Cardiac muscle cell (in vitro differentiated cells and primary cell): ENCODE measurements around the gene SERPINI1. TPM values are rescaled to one million over a fixed set of nuclear protein-coding genes. Genes with fewer than 3 reads are reported as not detected.

Source experiments
- DNase-seq, 2 donors: peaks; one replicate each; pipeline versions ENCODE4 v3.0.0 to v3.0.0-alpha.2; 2010 to 2017; ENCODE audit warnings: low read depth in 1 of 2, low spot score in 1 of 2
- H3K27ac ChIP-seq: fragments of 200-600 bp; sonication (generic); 2 replicates; pipeline ENCODE4 v1.5.1; 2016
- H3K27me3 ChIP-seq: fragments of 200-600 bp; sonication (generic); 2 replicates; pipeline ENCODE4 v1.6.0; 2016; ENCODE audit warnings: control low read depth
- H3K36me3 ChIP-seq: fragments of 200-600 bp; sonication (generic); 2 replicates; pipeline ENCODE4 v1.5.1; 2016; ENCODE audit warnings: control low read depth
- H3K4me1 ChIP-seq: fragments of 200-600 bp; sonication (generic); 2 replicates; pipeline ENCODE4 v1.8.1; 2017; ENCODE audit warnings: low read depth, mild to moderate bottlenecking, mixed run types
- H3K4me3 ChIP-seq: fragments of 200-600 bp; sonication (generic); 2 replicates; pipeline ENCODE4 v1.5.1; 2016; ENCODE audit warnings: mild to moderate bottlenecking
- H3K9me3 ChIP-seq: fragments of 200-600 bp; sonication (generic); 2 replicates; pipeline ENCODE4 v1.5.1; 2017; ENCODE audit warnings: low read depth, mild to moderate bottlenecking, control low read depth
- polyA plus RNA-seq: library from polyadenylated mRNA; unstranded; fragments of >200 nt; fragmentation: Nextera tagmentation; extraction: Ambion mirVana; gene quantifications from 2 replicates; pipeline ENCODE4 v1.2.1, GENCODE V29; 2016
- total RNA-seq: library from RNA; depleted of rRNA; stranded (reverse); fragments of >200 nt; gene quantifications from 2 replicates; pipeline ENCODE4 v1.2.3, GENCODE V29; 2016
- TF ChIP-seq, protein P1 (sequence below): IDR thresholded peaks from 2 replicates; pipeline ENCODE4 v1.5.1; 2012; ENCODE audit warnings: low read depth, mild to moderate bottlenecking, low read length

SERPINI1 gene
- total and polyA plus RNA-seq, 2 experiments from 2014 or later, result 23.9 to 117 TPM

DNA sequence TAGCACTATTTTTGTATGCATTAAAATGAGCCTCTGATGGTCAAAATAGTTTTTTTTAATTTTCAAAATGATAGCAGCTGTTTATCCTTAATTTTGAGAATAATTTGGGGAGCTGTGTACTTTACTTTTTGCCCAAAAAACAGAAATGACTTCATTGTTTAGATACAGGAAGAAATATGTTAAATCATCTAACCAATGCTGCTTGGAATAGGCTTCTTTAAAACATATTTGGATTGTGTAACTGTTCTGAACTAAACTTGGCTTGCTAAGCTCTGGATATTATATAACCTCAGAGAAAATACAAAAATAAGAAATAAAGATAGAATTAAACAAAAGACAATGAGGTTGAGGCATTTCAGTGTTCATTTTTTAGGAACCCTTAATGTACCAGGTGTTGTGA is 119.3 kb downstream of the SERPINI1 start:
- Histone ChIP-seq H3K27me3 (no peaks in the 10 kb centered on the region), H3K9me3 (no peaks in the 10 kb centered on the region), H3K4me3 (no peak overlapping the region), H3K4me1 (no peaks in the 10 kb centered on the region), H3K27ac (no peak overlapping the region), H3K36me3 (no peaks in the 10 kb centered on the region)
- TF ChIP-seq, protein P1, sequence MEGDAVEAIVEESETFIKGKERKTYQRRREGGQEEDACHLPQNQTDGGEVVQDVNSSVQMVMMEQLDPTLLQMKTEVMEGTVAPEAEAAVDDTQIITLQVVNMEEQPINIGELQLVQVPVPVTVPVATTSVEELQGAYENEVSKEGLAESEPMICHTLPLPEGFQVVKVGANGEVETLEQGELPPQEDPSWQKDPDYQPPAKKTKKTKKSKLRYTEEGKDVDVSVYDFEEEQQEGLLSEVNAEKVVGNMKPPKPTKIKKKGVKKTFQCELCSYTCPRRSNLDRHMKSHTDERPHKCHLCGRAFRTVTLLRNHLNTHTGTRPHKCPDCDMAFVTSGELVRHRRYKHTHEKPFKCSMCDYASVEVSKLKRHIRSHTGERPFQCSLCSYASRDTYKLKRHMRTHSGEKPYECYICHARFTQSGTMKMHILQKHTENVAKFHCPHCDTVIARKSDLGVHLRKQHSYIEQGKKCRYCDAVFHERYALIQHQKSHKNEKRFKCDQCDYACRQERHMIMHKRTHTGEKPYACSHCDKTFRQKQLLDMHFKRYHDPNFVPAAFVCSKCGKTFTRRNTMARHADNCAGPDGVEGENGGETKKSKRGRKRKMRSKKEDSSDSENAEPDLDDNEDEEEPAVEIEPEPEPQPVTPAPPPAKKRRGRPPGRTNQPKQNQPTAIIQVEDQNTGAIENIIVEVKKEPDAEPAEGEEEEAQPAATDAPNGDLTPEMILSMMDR, result no peak
- DNase-seq, result no peak

GRCh38 chr3:167855306-167855705 is 119.8 kb downstream of the SERPINI1 start:
- Histone ChIP-seq H3K36me3 (no peaks in the 10 kb centered on the region), H3K27ac (no peak overlapping the region), H3K9me3 (no peaks in the 10 kb centered on the region), H3K4me1 (no peaks in the 10 kb centered on the region), H3K4me3 (no peak overlapping the region), H3K27me3 (no peaks in the 10 kb centered on the region)
- no peak for DNase-seq
- TF ChIP-seq, protein P1, result no peak

DNA sequence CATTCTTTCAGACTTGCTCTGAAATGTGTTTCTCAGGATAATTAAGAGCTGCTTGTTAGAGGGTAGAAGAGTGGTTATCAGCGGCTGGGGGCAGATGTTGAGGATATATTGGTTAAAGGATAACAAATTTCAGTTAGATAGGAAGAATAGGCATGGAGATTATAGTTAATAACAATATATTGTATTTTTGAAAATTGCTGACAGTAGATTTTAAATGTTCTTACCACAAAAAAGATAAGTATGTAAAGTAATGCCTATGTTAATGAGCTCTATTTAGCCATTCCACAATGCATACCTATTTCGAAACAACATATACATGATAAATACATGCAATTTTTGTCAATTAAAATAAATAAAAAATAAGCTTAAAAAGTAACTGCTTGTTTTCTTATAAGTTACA is 123.3 kb downstream of the SERPINI1 start:
- TF ChIP-seq, protein P1, result no peak

DNA sequence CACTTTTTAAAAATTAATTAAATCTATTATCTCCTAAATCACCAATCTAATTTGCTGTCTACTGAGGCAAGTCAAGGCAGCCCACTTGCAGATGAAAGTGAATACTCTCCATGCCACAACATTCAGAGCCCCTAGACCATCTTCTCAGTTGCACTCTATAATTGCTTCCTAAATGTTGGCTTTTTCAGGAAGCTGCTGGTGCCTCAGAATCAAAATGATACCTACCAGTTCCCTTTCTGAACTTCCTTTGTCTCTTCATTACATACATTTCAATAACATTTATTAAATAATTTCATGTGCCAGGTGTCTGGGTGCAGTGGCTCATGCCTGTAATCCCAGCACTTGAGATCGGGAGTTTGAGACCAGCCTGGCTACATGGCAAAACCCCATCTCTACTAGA is 124.1 kb downstream of the SERPINI1 start:
- Histone ChIP-seq H3K27ac (no peak overlapping the region), H3K27me3 (no peaks in the 10 kb centered on the region), H3K9me3 (no peaks in the 10 kb centered on the region), H3K36me3 (no peaks in the 10 kb centered on the region), H3K4me3 (no peak overlapping the region), H3K4me1 (no peaks in the 10 kb centered on the region)
- TF ChIP-seq, protein P1, result no peak
- no peak for DNase-seq

More for the DNA sequence above, 123.3 kb downstream of the SERPINI1 start:
- Histone ChIP-seq H3K36me3 (no peaks in the 10 kb centered on the region), H3K4me1 (no peaks in the 10 kb centered on the region), H3K27ac (no peak overlapping the region), H3K27me3 (no peaks in the 10 kb centered on the region), H3K4me3 (no peak overlapping the region), H3K9me3 (no peaks in the 10 kb centered on the region)
- no peak for DNase-seq

DNA sequence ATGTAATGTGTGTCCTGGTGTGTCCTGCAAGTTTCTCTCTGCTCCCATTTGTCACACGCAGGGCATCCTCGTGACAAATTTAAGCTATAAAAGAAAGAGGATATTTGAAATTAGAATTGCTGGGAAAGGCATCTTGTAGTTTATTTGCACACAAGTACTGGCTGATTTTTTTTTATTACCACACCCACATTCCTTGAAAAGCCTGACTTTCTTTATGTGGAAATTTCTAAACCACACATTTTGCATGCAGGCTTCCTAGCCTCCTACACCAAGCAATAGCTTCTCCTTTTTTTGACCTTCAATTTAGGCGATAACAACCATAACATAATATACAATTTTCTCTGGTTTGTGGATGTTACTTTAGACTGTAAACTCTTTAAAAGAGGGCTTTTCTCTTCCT is 126.1 kb downstream of the SERPINI1 start:
- H3K27me3 ChIP-seq, result no peaks in the 10 kb centered on the region
- no peaks in the 10 kb centered on the region for H3K36me3 ChIP-seq
- H3K27ac ChIP-seq, result no peak overlapping the region
- no peaks in the 10 kb centered on the region for H3K4me1 ChIP-seq
- no peak overlapping the region for H3K4me3 ChIP-seq
- no peak for DNase-seq
- H3K9me3 ChIP-seq, result no peaks in the 10 kb centered on the region
- TF ChIP-seq, protein P1, result no peak
